SK-N-SH (cell line): ENCODE measurements around the gene ACER3. TPM values are rescaled to one million over a fixed set of nuclear protein-coding genes. Genes with fewer than 3 reads are reported as not detected.

Source experiments
- CTCF ChIA-PET: fragments of 300-600, 350-600 bp; formaldehyde crosslinking; extraction: SDS; loops from one replicate; lab custom pipeline; 2021; lab: Yijun Ruan, JAX
- POLR2A ChIA-PET: fragments of 350-600 bp; sonication (Branson Sonifier 250); formaldehyde crosslinking; extraction: SDS; loops from one replicate; lab custom pipeline; 2020; ENCODE audit warnings: antibody characterized with exemption, inconsistent platforms; lab: Yijun Ruan, JAX
- DNase-seq: peaks from one replicate; pipeline ENCODE4 v3.0.0; 2012
- H2AFZ ChIP-seq: fragments of 200-600 bp; sonication (generic); 2 replicates; pipeline ENCODE4 v1.8.1; 2016; ENCODE audit warnings: antibody characterized with exemption, mild to moderate bottlenecking, low read depth
- H3F3A ChIP-seq: fragments of 200-600 bp; sonication (generic); replicated peaks from 2 replicates; pipeline ENCODE3; 2016; ENCODE audit warnings: antibody characterized with exemption, mild to moderate bottlenecking; ENCODE audit not compliant: insufficient read depth
- H3K27ac ChIP-seq, 2 experiments: fragments of 200-500 bp in 1 of 2; fragments of 200-600 bp in 1 of 2; sonication (Bioruptor generic) in 1 of 2; sonication (generic), shearing (Covaris generic) in 1 of 2; 2 replicates each; pipeline versions ENCODE4 v1.5.1 to v1.6.1; 2014 to 2016; ENCODE audit warnings: low read depth in 2 of 2, inconsistent platforms in 1 of 2, low read length in 1 of 2, mild to moderate bottlenecking in 1 of 2, mixed read lengths in 1 of 2
- H3K27me3 ChIP-seq: fragments of 200-600 bp; sonication (generic), shearing (Covaris generic); 2 replicates; pipeline ENCODE4 v1.6.1; 2016; ENCODE audit warnings: mixed run types; ENCODE audit not compliant: insufficient read depth
- H3K36me3 ChIP-seq, 2 experiments: fragments of 200-500 bp in 1 of 2; fragments of 200-600 bp in 1 of 2; sonication (Bioruptor generic) in 1 of 2; sonication (generic) in 1 of 2; replicated peaks in 1 of 2; 2 replicates each; pipeline versions ENCODE3 to v1.5.1; 2014 to 2016; ENCODE audit warnings: low read length in 1 of 2, mild to moderate bottlenecking in 1 of 2; ENCODE audit not compliant: insufficient read depth in 2 of 2, control insufficient read depth in 1 of 2
- H3K4me1 ChIP-seq, 2 experiments: fragments of 200-500 bp in 1 of 2; fragments of 200-600 bp in 1 of 2; sonication (Bioruptor generic) in 1 of 2; sonication (generic), shearing (Covaris generic) in 1 of 2; 2 replicates each; pipeline versions ENCODE4 v1.5.1 to v1.6.1; 2014 to 2016; ENCODE audit warnings: low read depth in 1 of 2, low read length in 1 of 2, mixed run types in 1 of 2; ENCODE audit not compliant: insufficient read depth in 2 of 2, control insufficient read depth in 1 of 2
- H3K4me2 ChIP-seq: fragments of 200-600 bp; sonication (generic), shearing (Covaris generic); 2 replicates; pipeline ENCODE4 v1.6.1; 2017; ENCODE audit warnings: mixed run types
- H3K4me3 ChIP-seq, 2 experiments: fragments of 200-500 bp in 1 of 2; fragments of 200-600 bp in 1 of 2; sonication (Bioruptor generic) in 1 of 2; sonication (generic), shearing (Covaris generic) in 1 of 2; 2 replicates each; pipeline versions ENCODE4 v1.5.1 to v1.8.1; 2014 to 2016; ENCODE audit warnings: low read depth in 2 of 2, inconsistent platforms in 1 of 2, low read length in 1 of 2, mild to moderate bottlenecking in 1 of 2, mixed read lengths in 1 of 2, moderate library complexity in 1 of 2
- H3K79me2 ChIP-seq: fragments of 200-600 bp; sonication (generic); 2 replicates; pipeline ENCODE4 v1.8.1; 2017; ENCODE audit warnings: mild to moderate bottlenecking; ENCODE audit not compliant: insufficient read depth
- H3K9ac ChIP-seq: fragments of 200-600 bp; sonication (generic); 2 replicates; pipeline ENCODE4 v1.6.1; 2017; ENCODE audit warnings: mixed run types
- H3K9me2 ChIP-seq: fragments of 200-600 bp; sonication (generic); 2 replicates; pipeline ENCODE4 v1.6.1; 2017; ENCODE audit warnings: mixed run types
- H3K9me3 ChIP-seq: fragments of 200-600 bp; sonication (generic); 2 replicates; pipeline ENCODE4 v1.6.1; 2017; ENCODE audit warnings: mixed run types, mild to moderate bottlenecking, moderate library complexity
- H4K20me1 ChIP-seq: fragments of 200-600 bp; sonication (generic); 2 replicates; pipeline ENCODE4 v1.6.1; 2017; ENCODE audit warnings: mild to moderate bottlenecking, mixed run types; ENCODE audit not compliant: insufficient read depth
- ELF1 ChIP-seq: IDR thresholded peaks from 2 replicates; pipeline ENCODE4 v1.4.0; 2012
- EP300 ChIP-seq, 2 experiments: IDR thresholded peaks; 2 replicates each; pipeline versions ENCODE4 v1.4.0 to v1.6.1; 2012; ENCODE audit warnings: borderline replicate concordance in 1 of 2, low read depth in 1 of 2, low read length in 1 of 2
- EZH2phosphoT487 ChIP-seq: fragments of 200-600 bp; sonication (generic); IDR thresholded peaks from 2 replicates; pipeline ENCODE4 v1.6.1; 2017; ENCODE audit warnings: low read depth, mixed run types, mild to moderate bottlenecking, antibody characterized with exemption, moderate library complexity, borderline replicate concordance
- GABPA ChIP-seq: IDR thresholded peaks from 2 replicates; pipeline ENCODE4 v1.4.0; 2012; ENCODE audit warnings: low read depth, mild to moderate bottlenecking
- GATA2 ChIP-seq: sonication (generic); formaldehyde crosslinking; IDR thresholded peaks from 2 replicates; pipeline ENCODE4 v1.5.0; 2020; ENCODE audit warnings: mild to moderate bottlenecking, missing genetic modification reagents
- NFIC ChIP-seq: IDR thresholded peaks from 2 replicates; pipeline ENCODE4 v1.4.0; 2012; ENCODE audit warnings: borderline replicate concordance
- NRF1 ChIP-seq: IDR thresholded peaks from 2 replicates; pipeline ENCODE4 v1.6.1; 2012; ENCODE audit warnings: low read depth, mild to moderate bottlenecking, low read length
- PBX3 ChIP-seq: IDR thresholded peaks from 2 replicates; pipeline ENCODE4; 2012
- RAD21 ChIP-seq: IDR thresholded peaks from 2 replicates; pipeline ENCODE4 v1.6.1; 2012; ENCODE audit warnings: mild to moderate bottlenecking, low read length
- REST ChIP-seq: IDR thresholded peaks from 2 replicates; pipeline ENCODE4 v1.6.1; 2012; ENCODE audit warnings: mild to moderate bottlenecking, low read depth, low read length, moderate library complexity
- TCF12 ChIP-seq: IDR thresholded peaks from 2 replicates; pipeline ENCODE4 v1.4.0; 2012
- TEAD4 ChIP-seq: IDR thresholded peaks from 2 replicates; pipeline ENCODE4 v1.4.0; 2012; ENCODE audit warnings: mild to moderate bottlenecking, borderline replicate concordance; ENCODE audit not compliant: insufficient read depth
- USF1 ChIP-seq: IDR thresholded peaks from 2 replicates; pipeline ENCODE4 v1.4.0; 2012; ENCODE audit warnings: low read depth, borderline replicate concordance
- USF2 ChIP-seq: fragments of 150-350 bp; IDR thresholded peaks from 2 replicates; pipeline ENCODE4 v1.6.1; 2017; ENCODE audit warnings: antibody characterized with exemption, low read length, low read depth, borderline replicate concordance
- YY1 ChIP-seq: IDR thresholded peaks from 2 replicates; pipeline ENCODE4 v1.4.0; 2012; ENCODE audit warnings: low read depth, mild to moderate bottlenecking
- WGBS: methylation state at CpG from one replicate; pipeline ENCODE4 v1.1.6; 2017; ENCODE audit warnings: low lambda C conversion rate; 5-methylcytosine and 5-hydroxymethylcytosine counted together
- polyA plus RNA-seq, 3 experiments: library from polyadenylated mRNA; depleted of rRNA; stranded (reverse); fragments of >200 nt; gene quantifications; 2 replicates each; pipeline ENCODE4 v1.2.3, GENCODE V29; 2012

Gene ACER3
- polyA plus RNA-seq, 1 of the 3 experiments (the other 2 are of a cell fraction), result 5.4 TPM

GRCh38 chr11:76846441-76846840 lies 14.3 kb upstream of the ACER3 start:
- ChIA-PET POLR2A (no interaction called here), CTCF (interaction anchor here (0.8 kb wide), 1 partner anchor 73 kb away, joined by 4 read pairs; no protein-coding TSS in a partner anchor)
- Histone ChIP-seq H3K4me3 (no peak overlapping the region), H3K27ac (no peak overlapping the region), H3F3A (no peaks in the 10 kb centered on the region), H3K9me2 (no peaks in the 10 kb centered on the region), H3K27me3 (peaks cover 12% of the 10 kb centered on the region; the same call in 1 of the 2 replicates), H3K4me1 (no peaks in the 10 kb centered on the region; a peak in 1 of 4 replicates), H3K79me2 (no peaks in the 10 kb centered on the region), H3K9me3 (no peaks in the 10 kb centered on the region), H3K4me2 (no peak overlapping the region), H3K36me3 (no peaks in the 10 kb centered on the region), H3K9ac (no peak overlapping the region), H4K20me1 (no peaks in the 10 kb centered on the region), H2AFZ (no peak overlapping the region)
- no peak for DNase-seq
- TF ChIP-seq ELF1 (no peak), RAD21 (no peak), PBX3 (no peak)
- 76% methylated on average over 3 of the region's 3 CpGs for WGBS

- Histone ChIP-seq H3F3A (no peaks in the 10 kb centered on the region), H3K4me2 (no peak overlapping the region), H3K9ac (no peak overlapping the region), H3K4me3 (no peak overlapping the region), H3K79me2 (no peaks in the 10 kb centered on the region), H3K27me3 (peaks cover 7% of the 10 kb centered on the region; the same call in 1 of the 2 replicates), H3K9me3 (no peaks in the 10 kb centered on the region), H4K20me1 (no peaks in the 10 kb centered on the region), H3K27ac (no peak overlapping the region), H3K4me1 (no peaks in the 10 kb centered on the region; a peak in 1 of 4 replicates), H3K9me2 (no peaks in the 10 kb centered on the region), H3K36me3 (no peaks in the 10 kb centered on the region), H2AFZ (no peak overlapping the region)
- TF ChIP-seq TCF12, result no peak
- no peak for TF ChIP-seq REST
- no peak for TF ChIP-seq GABPA
- no peak for TF ChIP-seq EZH2phosphoT487
- peak in 1 of 2 experiments; percentile 39; a peak in 1 of 4 replicates for TF ChIP-seq EP300 (IDR thresholded peaks at IDR 0.05; ENCODE audit: borderline replicate concordance in 1 of 2, low read depth in 1 of 2, low read length in 1 of 2)
- TF ChIP-seq NRF1, result no peak
- no peak for TF ChIP-seq NFIC
- TF ChIP-seq TEAD4, result no peak
- TF ChIP-seq ELF1, result no peak
- TF ChIP-seq GATA2 (CRISPR knock-in tag), result peak; percentile 53
- no peak for TF ChIP-seq YY1
- TF ChIP-seq USF1, result no peak
- TF ChIP-seq USF2, result no peak
- ChIA-PET CTCF (interaction anchor here (0.6 to 2.2 kb wide), 4 partner anchors 40 to 128 kb away, joined by 3 to 17 read pairs (median 4); no protein-coding TSS in a partner anchor), POLR2A (no interaction called here)
- 78% methylated on average over 3 of the region's 3 CpGs for WGBS
- peak; percentile 28 for DNase-seq
Measured at GRCh38 chr11:76849376-76849775, 11.3 kb upstream of the ACER3 start.
